ENCODE measurements around the gene PAK6.

Gene PAK6

GRCh38 chr15:40293905-40294895 lies 55.3 kb downstream of the PAK6 start:
- no peak for DNase-seq

- DNase-seq, result no peak
Measured at GRCh38 chr15:40295297-40295696, 56.4 kb downstream of the PAK6 start.

GRCh38 chr15:40295877-40296560 lies 57.2 kb downstream of the PAK6 start:
- no peak for DNase-seq

- DNase-seq, result no peak
Measured at GRCh38 chr15:40296561-40297230, 57.8 kb downstream of the PAK6 start.

- DNase-seq, result no peak
Measured at GRCh38 chr15:40297356-40297755, 58.5 kb downstream of the PAK6 start.

GRCh38 chr15:40298216-40298935 lies 59.5 kb downstream of the PAK6 start:
- no peak for DNase-seq

- DNase-seq, result no peak
Measured at GRCh38 chr15:40300367-40300766, 61.5 kb downstream of the PAK6 start.

- DNase-seq, result no peak
Measured at GRCh38 chr15:40300771-40301170, 61.9 kb downstream of the PAK6 start.

- DNase-seq, result no peak
Measured at GRCh38 chr15:40301467-40302179, 62.8 kb downstream of the PAK6 start.

- DNase-seq, result no peak
Measured at GRCh38 chr15:40302288-40302886, 63.5 kb downstream of the PAK6 start.

GRCh38 chr15:40302981-40303380 lies 64.1 kb downstream of the PAK6 start:
- no peak for DNase-seq

- DNase-seq, result no peak
Measured at GRCh38 chr15:40303576-40303975, 64.7 kb downstream of the PAK6 start.

GRCh38 chr15:40305281-40305680 lies 66.4 kb downstream of the PAK6 start:
- DNase-seq, result no peak

GRCh38 chr15:40306371-40306770 lies 67.5 kb downstream of the PAK6 start:
- no peak for DNase-seq

- no peak for DNase-seq
Measured at GRCh38 chr15:40306908-40307307, 68.0 kb downstream of the PAK6 start.

- DNase-seq, result peak; percentile 75
Measured at GRCh38 chr15:40307421-40308211, 68.8 kb downstream of the PAK6 start, which contains the start of gene PLCB2. Gene PLCB2 (minus strand): TSS chr15:40307935. CDS start chr15:40307672, 263 bp downstream.

GRCh38 chr15:40309344-40309862 lies 70.5 kb downstream of the PAK6 start:
- DNase-seq, result no peak

GRCh38 chr15:40310001-40310959 lies 71.4 kb downstream of the PAK6 start:
- DNase-seq, result peak; percentile 18

GRCh38 chr15:40310993-40311392 lies 72.1 kb downstream of the PAK6 start:
- DNase-seq, result no peak

Data from GF-D8 (cell line).